H9 (cell line): ENCODE results near the gene KLF15. TPM values are rescaled to one million over a fixed set of nuclear protein-coding genes. Genes with fewer than 3 reads are reported as not detected.

ENCODE experiments used
- DNase-seq: peaks from one replicate; pipeline ENCODE4 v3.0.0-alpha.2; 2017
- H2AFZ ChIP-seq: one replicate; pipeline ENCODE4 v1.6.1; 2013; ENCODE audit warnings: mild to moderate bottlenecking, low read length, control low read depth, moderate library complexity
- H2AK5ac ChIP-seq: 2 replicates; pipeline ENCODE4 v1.6.1; 2013; ENCODE audit warnings: low read length, control low read depth, mixed read lengths; ENCODE audit not compliant: insufficient read length
- H2BK120ac ChIP-seq: one replicate; pipeline ENCODE4 v1.6.1; 2013; ENCODE audit warnings: low read depth, mild to moderate bottlenecking, low read length, control low read depth, inconsistent platforms; ENCODE audit not compliant: poor library complexity, severe bottlenecking
- H2BK12ac ChIP-seq: 2 replicates; pipeline ENCODE4 v1.6.1; 2013; ENCODE audit warnings: low read length, control low read depth, mixed read lengths, low read depth; ENCODE audit not compliant: insufficient read length
- H2BK15ac ChIP-seq: 2 replicates; pipeline ENCODE4 v1.6.1; 2013; ENCODE audit warnings: low read depth, low read length, control low read depth
- H2BK20ac ChIP-seq: one replicate; pipeline ENCODE4 v1.6.1; 2013; ENCODE audit warnings: low read depth, mild to moderate bottlenecking, low read length, control low read depth, inconsistent platforms; ENCODE audit not compliant: poor library complexity, severe bottlenecking
- H2BK5ac ChIP-seq: 2 replicates; pipeline ENCODE4 v1.6.1; 2013; ENCODE audit warnings: low read length, control low read depth, mixed read lengths; ENCODE audit not compliant: insufficient read length
- H3K14ac ChIP-seq: 2 replicates; pipeline ENCODE4 v1.6.1; 2013; ENCODE audit warnings: low read length, control low read depth; ENCODE audit not compliant: insufficient read depth
- H3K18ac ChIP-seq: 2 replicates; pipeline ENCODE4 v1.6.1; 2013; ENCODE audit warnings: low read depth, mild to moderate bottlenecking, mixed read lengths, low read length, control low read depth; ENCODE audit not compliant: insufficient read length
- H3K23ac ChIP-seq: 2 replicates; pipeline ENCODE4 v1.6.1; 2013; ENCODE audit warnings: low read length, control low read depth, mixed read lengths, low read depth; ENCODE audit not compliant: insufficient read length
- H3K23me2 ChIP-seq: 2 replicates; pipeline ENCODE4 v1.6.1; 2013; ENCODE audit warnings: low read depth, mild to moderate bottlenecking, mixed read lengths, low read length, control low read depth; ENCODE audit not compliant: insufficient read length, poor library complexity, severe bottlenecking
- H3K27ac ChIP-seq: 2 replicates; pipeline ENCODE4 v1.5.1; 2013; ENCODE audit warnings: low read length, control low read depth, mixed read lengths, low read depth; ENCODE audit not compliant: insufficient read length
- H3K27me3 ChIP-seq: 2 replicates; pipeline ENCODE4 v1.6.1; 2013; ENCODE audit warnings: low read length, control low read depth, inconsistent platforms; ENCODE audit not compliant: insufficient read depth
- H3K4ac ChIP-seq: 2 replicates; pipeline ENCODE4 v1.6.1; 2013; ENCODE audit warnings: low read depth, mild to moderate bottlenecking, control low read depth, inconsistent platforms, low read length, moderate library complexity
- H3K4me1 ChIP-seq: 2 replicates; pipeline ENCODE4 v1.6.1; 2013; ENCODE audit warnings: low read length, control low read depth, inconsistent platforms; ENCODE audit not compliant: insufficient read depth
- H3K4me2 ChIP-seq: 2 replicates; pipeline ENCODE4 v1.6.1; 2013; ENCODE audit warnings: low read length, control low read depth, mixed read lengths; ENCODE audit not compliant: insufficient read length, insufficient read depth
- H3K56ac ChIP-seq: 2 replicates; pipeline ENCODE4 v1.6.1; 2013; ENCODE audit warnings: low read depth, mild to moderate bottlenecking, mixed read lengths, low read length, control low read depth; ENCODE audit not compliant: insufficient read length
- H3K79me1 ChIP-seq: 2 replicates; pipeline ENCODE4 v1.6.1; 2013; ENCODE audit warnings: low read depth, mild to moderate bottlenecking, moderate library complexity, low read length, control low read depth, inconsistent platforms; ENCODE audit not compliant: insufficient read depth, poor library complexity, severe bottlenecking
- H3K79me2 ChIP-seq: 2 replicates; pipeline ENCODE4 v1.6.1; 2013; ENCODE audit warnings: low read length, control low read depth, inconsistent platforms; ENCODE audit not compliant: insufficient read depth
- H3K9ac ChIP-seq: 2 replicates; pipeline ENCODE4 v1.6.1; 2013; ENCODE audit warnings: low read length, control low read depth, mixed read lengths; ENCODE audit not compliant: insufficient read length; ENCODE audit errors: extremely low read depth
- H3K9me3 ChIP-seq: one replicate; pipeline ENCODE4 v1.6.1; 2013; ENCODE audit warnings: low read depth, low read length, inconsistent platforms; ENCODE audit not compliant: control insufficient read depth
- H3T11ph ChIP-seq: one replicate; pipeline ENCODE4 v1.6.1; 2013; ENCODE audit warnings: mild to moderate bottlenecking, low read length, control low read depth, inconsistent platforms
- H4K20me1 ChIP-seq: one replicate; pipeline ENCODE4 v1.6.1; 2013; ENCODE audit not compliant: control insufficient read depth, insufficient read length, insufficient read depth
- H4K5ac ChIP-seq: 2 replicates; pipeline ENCODE4 v1.6.1; 2013; ENCODE audit warnings: low read depth, mild to moderate bottlenecking, mixed read lengths, low read length, control low read depth; ENCODE audit not compliant: insufficient read length
- H4K8ac ChIP-seq: replicated peaks from 2 replicates; pipeline ENCODE4 v1.6.1; 2013; ENCODE audit warnings: low read length, control low read depth, mixed read lengths, low read depth; ENCODE audit not compliant: insufficient read length
- H4K91ac ChIP-seq: 2 replicates; pipeline ENCODE4 v1.6.1; 2013; ENCODE audit warnings: low read depth, mild to moderate bottlenecking, moderate library complexity, mixed read lengths, low read length, control low read depth; ENCODE audit not compliant: insufficient read length
- H3K27ac Mint-ChIP-seq, 3 experiments: 2 replicates in 2 of 3; 3 replicates in 1 of 3; pipeline ENCODE4 v1.8.0; 2020 to 2021; ENCODE audit warnings: mixed read lengths in 3 of 3, mild to moderate bottlenecking in 1 of 3, moderate library complexity in 1 of 3
- H3K27me3 Mint-ChIP-seq: 2 replicates; pipeline ENCODE4 v1.8.0; 2021; ENCODE audit warnings: low read depth, mild to moderate bottlenecking, moderate library complexity, mixed read lengths
- H3K36me3 Mint-ChIP-seq, 3 experiments: 2 replicates in 2 of 3; 3 replicates in 1 of 3; pipeline ENCODE4 v1.8.0; 2020 to 2021; ENCODE audit warnings: low read depth in 3 of 3, mixed read lengths in 3 of 3; ENCODE audit not compliant: insufficient read depth in 1 of 3
- H3K4me1 Mint-ChIP-seq, 2 experiments: 2 replicates each; pipeline ENCODE4 v1.8.0; 2020; ENCODE audit warnings: mixed read lengths in 2 of 2
- H3K4me3 Mint-ChIP-seq, 2 experiments: 2 replicates in 1 of 2; 3 replicates in 1 of 2; pipeline ENCODE4 v1.8.0; 2020 to 2021; ENCODE audit warnings: mild to moderate bottlenecking in 2 of 2, mixed read lengths in 2 of 2, moderate library complexity in 1 of 2
- H3K9me3 Mint-ChIP-seq, 2 experiments: 2 replicates in 1 of 2; 3 replicates in 1 of 2; pipeline ENCODE4 v1.8.0; 2020; ENCODE audit warnings: mild to moderate bottlenecking in 2 of 2, mixed read lengths in 2 of 2, moderate library complexity in 1 of 2
- CTCF ChIP-seq: fragments of 200-600 bp; sonication (generic); conservative IDR thresholded peaks from 3 replicates; pipeline ENCODE4 v1.8.0; 2021; ENCODE audit warnings: antibody characterized with exemption, mild to moderate bottlenecking
- WGBS: extraction: QIAGEN DNeasy Blood & Tissue Kit; methylation state at CpG from one replicate; pipeline ENCODE4 v1.1.7; 2013; ENCODE audit warnings: missing lambda C conversion rate, low lambda C conversion rate, mixed read lengths; ENCODE audit not compliant: insufficient read length; ENCODE audit errors: extremely low coverage; 5-methylcytosine and 5-hydroxymethylcytosine counted together
- total RNA-seq: library from RNA; stranded (reverse); gene quantifications from 2 replicates; pipeline ENCODE4 v1.2.1, GENCODE V29; 2021

Gene KLF15
- total RNA-seq, 1 experiment from 2014 or later, result 10.8 TPM

- no peak overlapping the region for H3K4ac ChIP-seq
- no peak overlapping the region for H4K5ac ChIP-seq
- H2BK15ac ChIP-seq, result no peak overlapping the region
- DNase-seq, result peak; percentile 15
- no peak overlapping the region for H3K4me2 ChIP-seq
- H3K18ac ChIP-seq, result peak overlapping the region; percentile 1
- H3K79me1 ChIP-seq, result no peaks in the 10 kb centered on the region
- no peak overlapping the region for H3T11ph ChIP-seq
- no peak overlapping the region for H2AFZ ChIP-seq
- peaks cover 3 to 4% of the 10 kb centered on the region in 2 experiments; a peak in 4 of 5 replicates for H3K9me3 Mint-ChIP-seq
- no peaks in the 10 kb centered on the region for H3K79me2 ChIP-seq
- peaks cover 10% of the 10 kb centered on the region for H3K27me3 Mint-ChIP-seq
- no peak overlapping the region for H2BK20ac ChIP-seq
- H3K27ac ChIP-seq, result no peak overlapping the region
- H2BK5ac ChIP-seq, result no peak overlapping the region
- peaks cover 0 to 2% (median 0%) of the 10 kb centered on the region in 3 experiments; a peak in 1 of 7 replicates for H3K36me3 Mint-ChIP-seq
- 0 out of 2 replicates have a peak overlapping the region, but pooled peaks have one; percentile 8 for H3K14ac ChIP-seq
- no peak overlapping the region for H2BK12ac ChIP-seq
- H2BK120ac ChIP-seq, result no peak overlapping the region
- peaks cover 14 to 18% of the 10 kb centered on the region in 2 experiments for H3K4me1 Mint-ChIP-seq
- no peaks in the 10 kb centered on the region; the same call in 1 of the 2 replicates for H3K4me1 ChIP-seq
- H3K23ac ChIP-seq, result no peak overlapping the region
- H2AK5ac ChIP-seq, result no peak overlapping the region
- H4K91ac ChIP-seq, result no peak overlapping the region
- no peaks in the 10 kb centered on the region for H3K9me3 ChIP-seq
- H4K8ac ChIP-seq, result no peak overlapping the region
- H3K56ac ChIP-seq, result no peak overlapping the region
- H3K27ac Mint-ChIP-seq, result no peak overlapping the region
- H3K9ac ChIP-seq, result no peak overlapping the region
- TF ChIP-seq CTCF, result no peak
- H3K4me3 Mint-ChIP-seq, result no peak overlapping the region
- H3K23me2 ChIP-seq, result no peaks in the 10 kb centered on the region
- no CpG with 5 or more reads among the region's 12 CpGs for WGBS
- H3K27me3 ChIP-seq, result no peaks in the 10 kb centered on the region
- no peaks in the 10 kb centered on the region for H4K20me1 ChIP-seq
Measured at GRCh38 chr3:126316031-126316461, 41.2 kb downstream of the KLF15 start.
